ENCODE data around the gene MB21D2.
"Not testable (repeated sequence)": the region's sequence is repeated elsewhere in the genome, so short reads cannot be mapped to it uniquely, and the experiment has no call there.

Gene MB21D2

DNA sequence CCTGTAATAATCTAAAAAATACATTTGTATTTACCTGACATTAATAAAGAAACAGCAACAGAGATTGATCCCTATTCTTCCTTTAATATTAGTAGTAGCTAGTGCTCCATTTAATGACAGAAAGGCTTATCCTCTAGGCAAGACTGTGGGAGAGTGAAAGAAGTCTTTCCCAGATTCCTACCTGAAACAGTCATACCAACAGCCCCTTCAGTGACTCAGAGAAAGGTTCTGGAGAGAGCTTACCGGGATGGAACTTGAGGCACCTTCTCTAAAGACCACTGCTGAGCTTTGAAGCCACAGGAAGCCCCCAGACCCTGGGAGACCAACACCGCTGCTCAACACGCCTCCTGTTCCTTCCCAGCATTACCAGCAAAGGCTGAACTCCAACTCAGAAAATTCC, 123.4 kb downstream of the MB21D2 start:
- DNase-seq = no peak

DNA sequence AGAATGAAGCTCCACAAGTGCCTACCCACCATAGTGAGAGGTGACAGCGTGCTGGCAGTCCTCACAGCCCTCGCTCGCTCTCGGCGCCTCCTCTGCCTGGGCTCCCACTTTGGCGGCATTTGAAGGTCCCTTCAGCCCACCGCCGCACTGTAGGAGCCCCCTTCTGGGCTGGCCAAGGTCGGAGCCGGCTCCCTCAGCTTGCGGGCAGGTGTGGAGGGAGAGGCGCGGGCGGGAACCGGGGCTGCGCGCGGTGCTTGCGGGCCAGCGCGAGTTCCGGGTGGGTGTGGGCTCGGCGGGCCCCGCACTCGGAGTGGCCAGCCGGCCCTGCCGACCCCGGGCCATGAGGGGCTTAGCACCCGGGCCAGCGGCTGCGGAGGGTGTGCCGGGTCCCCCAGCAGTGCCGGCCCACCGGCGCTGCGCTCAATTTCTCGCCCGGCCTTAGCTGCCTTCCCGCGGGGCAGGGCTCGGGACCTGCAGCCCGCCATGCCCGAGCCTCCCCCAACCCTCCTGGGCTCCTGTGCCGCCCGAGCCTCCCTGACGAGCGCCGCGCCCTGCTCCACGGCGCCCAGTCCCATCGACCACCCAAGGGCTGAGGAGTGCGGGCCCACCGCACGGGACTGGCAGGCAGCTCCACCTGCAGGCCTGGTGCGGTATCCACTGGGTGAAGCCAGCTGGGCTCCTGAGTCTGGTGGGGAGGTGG, 128.7 kb downstream of the MB21D2 start:
- DNase-seq = not testable (repeated sequence)

DNA sequence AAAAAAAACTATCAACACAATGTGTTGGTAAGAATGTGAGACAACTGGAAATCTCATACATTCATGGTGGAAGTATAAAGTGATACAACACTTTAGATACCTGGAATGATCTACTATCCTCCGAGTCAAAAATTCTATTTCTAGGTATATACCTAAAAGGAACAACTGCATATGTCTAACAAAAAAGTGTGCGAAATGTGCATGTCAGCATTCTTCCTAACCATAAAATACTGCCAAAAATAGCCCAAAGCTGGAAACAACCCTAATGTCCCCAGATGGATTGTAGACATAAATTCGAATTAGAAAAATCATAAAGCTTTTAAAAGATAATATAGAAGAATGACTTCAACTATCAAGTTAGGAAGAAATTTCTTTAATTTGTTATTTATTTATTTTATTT, 139.1 kb downstream of the MB21D2 start:
- DNase-seq = no peak

DNA sequence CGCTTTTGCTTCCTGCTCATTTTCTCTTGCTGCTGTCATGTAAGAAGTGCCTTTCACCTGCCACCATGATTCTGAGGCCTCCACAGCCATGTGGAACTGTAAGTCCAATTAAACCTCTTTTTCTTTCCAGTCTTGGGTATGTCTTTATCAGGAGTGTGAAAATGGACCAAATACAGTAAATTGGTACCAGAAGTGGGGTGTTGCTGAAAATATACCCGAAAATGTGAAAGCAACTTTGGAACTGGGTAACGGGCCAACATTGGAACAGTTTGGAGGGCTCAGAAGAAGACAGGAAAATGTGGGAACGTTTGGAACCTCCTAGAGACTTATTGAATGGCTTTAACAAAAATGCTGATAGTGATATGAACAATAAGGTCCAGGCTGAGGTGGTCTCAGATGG, 143.3 kb downstream of the MB21D2 start:
- not testable (repeated sequence) for DNase-seq

DNA sequence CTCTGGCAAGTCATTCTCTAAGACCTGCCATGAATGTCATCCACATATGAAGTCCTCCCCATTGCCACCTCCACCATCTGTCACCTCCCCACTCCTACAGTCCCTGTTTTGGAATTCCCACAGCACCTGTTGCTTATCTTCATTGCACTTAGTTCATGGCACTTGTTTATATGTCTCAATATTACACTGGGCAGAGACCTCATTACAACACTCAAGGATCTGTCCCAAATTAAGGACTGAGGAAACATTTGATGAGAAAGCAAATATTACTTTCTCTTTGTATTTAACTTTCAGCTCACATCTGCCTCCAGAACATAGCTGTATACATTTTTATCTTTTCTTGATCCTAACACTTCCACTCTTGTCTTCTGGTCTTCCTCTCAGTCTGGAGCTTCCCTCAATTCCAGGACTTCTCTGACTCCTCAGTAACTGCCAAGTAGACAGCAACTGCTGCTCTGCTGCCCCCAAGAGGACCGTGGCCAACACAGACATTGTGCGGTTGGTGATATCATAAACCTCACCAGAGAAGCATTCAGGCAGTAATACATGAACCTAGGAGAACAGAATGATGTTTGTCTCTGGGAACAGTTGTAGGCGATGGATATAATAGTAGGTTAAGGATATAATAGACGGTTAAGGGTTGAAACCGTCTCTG, 145.3 kb downstream of the MB21D2 start:
- no peak for DNase-seq

DNA sequence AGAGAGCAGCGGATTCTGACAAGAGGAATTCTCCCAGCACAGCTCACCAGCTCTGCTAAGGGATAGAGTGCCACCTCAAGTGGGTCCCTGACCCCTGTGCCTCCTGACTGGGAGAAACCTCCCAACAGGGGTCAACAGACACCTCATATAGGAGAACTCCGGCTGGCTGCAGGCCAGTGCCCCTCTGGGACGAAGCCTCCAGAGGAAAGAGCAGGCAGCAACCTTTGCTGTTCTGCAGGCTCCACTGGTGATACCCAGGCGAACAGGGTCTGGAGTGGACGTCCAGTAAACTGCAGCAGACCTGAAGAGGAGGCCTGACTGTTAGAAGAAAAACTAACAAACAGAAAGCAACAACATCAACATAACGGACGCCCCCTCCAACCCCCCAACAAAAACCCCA, 159.0 kb downstream of the MB21D2 start:
- DNase-seq = no peak

DNA sequence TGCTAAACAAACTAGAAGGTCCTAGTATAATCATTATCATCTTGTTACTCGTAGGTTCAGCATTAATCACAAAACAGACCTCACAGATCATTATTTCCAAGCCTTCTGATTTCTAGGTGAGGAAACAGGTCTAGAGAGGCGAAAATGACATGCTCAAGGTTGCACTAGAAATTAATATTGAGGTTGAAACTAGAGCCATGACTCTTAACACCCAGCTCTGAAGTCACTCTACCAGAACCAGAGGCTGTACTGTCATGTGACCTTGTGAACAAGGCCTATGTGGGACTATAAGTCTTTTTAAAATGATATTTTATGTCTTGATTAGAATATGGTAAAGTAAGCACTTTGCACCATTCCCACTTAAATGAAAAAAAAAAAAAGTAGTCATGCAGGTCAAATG, 166.5 kb downstream of the MB21D2 start:
- no peak for DNase-seq

DNA sequence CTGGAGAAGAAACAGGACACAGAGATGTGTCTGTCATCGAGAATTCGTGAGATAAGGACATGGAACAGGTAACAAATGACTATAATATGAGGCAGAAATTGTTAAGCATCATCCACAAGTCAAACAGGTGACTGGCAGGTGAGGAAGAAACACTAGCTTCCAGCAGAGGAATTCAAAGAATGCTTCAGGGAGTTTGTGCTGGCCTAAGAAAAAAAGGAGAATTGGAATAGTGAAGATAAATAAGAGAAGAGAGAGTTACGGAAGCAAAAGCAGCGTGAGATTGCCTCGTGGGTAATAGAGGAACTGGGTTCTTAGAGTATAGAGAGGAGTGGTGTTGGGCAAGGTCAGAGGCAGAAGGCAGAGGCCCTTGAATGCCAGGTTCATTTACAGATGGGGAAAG, 167.5 kb downstream of the MB21D2 start:
- DNase-seq = no peak

DNA sequence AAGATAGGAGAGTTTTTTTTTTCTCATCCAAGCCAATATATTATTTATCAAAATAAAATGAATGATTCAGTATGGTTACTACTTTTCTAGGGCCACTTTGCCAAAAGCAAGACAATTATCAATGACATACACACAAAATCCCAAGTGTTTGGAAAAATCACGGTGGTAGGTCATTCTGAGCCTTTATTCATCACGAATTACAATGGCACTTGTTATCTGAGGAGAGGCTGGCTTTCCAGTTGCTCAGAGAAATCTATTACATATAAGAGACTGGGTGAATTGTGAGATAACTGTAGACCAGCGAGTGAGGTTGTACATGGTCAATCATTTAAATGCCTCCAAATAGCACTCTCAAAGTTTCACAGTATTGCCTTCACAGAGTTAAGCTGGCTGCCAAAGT, 169.9 kb downstream of the MB21D2 start:
- DNase-seq = no peak

DNA sequence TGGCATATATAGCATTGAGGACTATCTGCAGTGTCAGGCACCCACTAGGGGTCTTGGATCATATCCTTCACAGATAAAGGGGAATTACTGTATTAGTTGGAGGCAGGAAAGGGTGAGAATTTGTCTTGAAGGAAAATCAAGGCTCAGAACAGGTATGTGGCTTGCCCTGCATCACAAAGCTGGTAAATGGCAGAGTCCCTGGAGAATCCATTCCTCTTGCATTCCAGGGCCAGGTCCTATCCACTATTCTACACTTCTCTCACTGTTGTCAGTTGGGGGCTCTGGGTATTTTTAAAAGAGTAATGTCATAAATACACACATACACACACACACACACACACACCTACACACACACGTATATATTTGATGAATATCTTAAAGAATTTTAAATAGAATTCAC, 170.5 kb downstream of the MB21D2 start:
- DNase-seq = no peak
